SK-MEL-5 (cell line): Measurements from ENCODE around the gene UBA1. TPM values are rescaled to one million over a fixed set of nuclear protein-coding genes. Genes with fewer than 3 reads are reported as not detected.
A peak's percentile ranks its signal among the peaks of the same experiment; 100 is the strongest.

Experiments
- DNase-seq: peaks from one replicate; pipeline ENCODE4 v3.0.0-alpha.2; 2016; ENCODE audit warnings: low read depth, low spot score
- in situ Hi-C: cut with HindIII; loops from 2 replicates; pipeline ENCODE4 v1.10.0; 2016; ENCODE audit warnings: low sequenced_read_pairs, high pct_unique_total_duplicates, low pct_unique_long_range_greater_than_20kb
- total RNA-seq: library from RNA; depleted of rRNA; stranded (reverse); fragments of >200 nt; shearing (Covaris generic); gene quantifications from 2 replicates; pipeline ENCODE4 v1.2.3, GENCODE V29; 2014

Gene UBA1
- total RNA-seq, 1 experiment from 2014 or later, result 169 TPM

DNA sequence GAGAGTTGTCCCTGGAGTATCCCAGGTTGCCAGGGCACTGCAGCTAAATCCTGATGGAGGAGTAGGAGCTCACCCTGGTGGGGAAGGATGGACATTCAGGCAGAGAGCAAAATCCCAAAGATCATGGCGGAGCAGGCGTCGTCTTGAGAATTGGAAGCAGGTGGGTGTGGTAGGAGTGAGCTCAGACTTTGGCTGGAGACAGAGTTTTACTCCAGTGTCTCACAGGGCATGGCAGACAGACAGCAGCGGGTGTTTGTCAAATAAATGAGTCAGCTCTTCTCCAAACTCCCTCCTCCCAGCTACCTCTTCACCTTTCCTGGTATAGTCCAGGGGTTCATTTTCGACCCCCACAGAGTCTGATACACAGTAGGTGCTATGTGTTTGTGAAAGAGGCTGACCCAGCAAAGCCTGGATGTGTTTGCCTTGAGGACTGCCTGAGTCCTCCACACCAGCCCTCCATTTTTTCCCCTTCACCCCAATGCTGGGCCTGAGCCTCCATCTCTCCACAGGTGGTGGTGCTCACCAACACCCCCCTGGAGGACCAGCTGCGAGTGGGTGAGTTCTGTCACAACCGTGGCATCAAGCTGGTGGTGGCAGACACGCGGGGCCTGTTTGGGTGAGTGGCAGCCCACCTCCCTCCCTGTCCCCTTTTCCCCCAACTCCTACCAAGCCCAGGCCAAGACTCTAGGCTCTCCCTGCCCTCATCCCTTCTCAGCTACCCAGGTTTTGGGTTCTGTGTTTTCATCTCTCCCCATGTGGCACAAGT, 6.9 kb downstream of the UBA1 start:
- in situ Hi-C loops, result no loop called here
- no peak for DNase-seq

DNA sequence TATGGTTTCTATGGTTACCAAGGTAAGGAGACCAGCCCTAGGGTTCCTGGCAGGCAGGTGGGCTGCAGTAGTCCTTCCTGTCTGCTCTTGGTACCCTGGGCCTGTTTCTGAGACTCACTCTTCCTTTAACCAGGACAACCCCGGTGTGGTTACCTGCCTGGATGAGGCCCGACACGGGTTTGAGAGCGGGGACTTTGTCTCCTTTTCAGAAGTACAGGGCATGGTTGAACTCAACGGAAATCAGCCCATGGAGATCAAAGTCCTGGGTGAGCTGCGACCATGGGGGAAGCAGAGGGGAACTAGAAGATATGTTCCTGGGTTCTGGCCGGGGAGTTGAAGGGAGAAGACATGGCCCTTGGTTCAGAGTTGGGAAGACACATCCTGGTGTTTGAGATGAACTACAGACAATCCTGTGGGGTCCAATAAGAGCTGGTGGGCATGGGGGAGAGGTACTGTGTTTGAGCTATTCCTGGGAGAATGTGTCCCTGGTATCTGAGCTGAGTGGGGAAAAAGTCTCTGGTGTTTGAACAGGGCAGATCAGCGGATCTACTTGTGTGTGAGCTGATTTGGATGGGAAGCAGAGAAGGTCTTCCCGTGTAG, 7.8 kb downstream of the UBA1 start:
- in situ Hi-C loops, result no loop called here
- no peak for DNase-seq

DNA sequence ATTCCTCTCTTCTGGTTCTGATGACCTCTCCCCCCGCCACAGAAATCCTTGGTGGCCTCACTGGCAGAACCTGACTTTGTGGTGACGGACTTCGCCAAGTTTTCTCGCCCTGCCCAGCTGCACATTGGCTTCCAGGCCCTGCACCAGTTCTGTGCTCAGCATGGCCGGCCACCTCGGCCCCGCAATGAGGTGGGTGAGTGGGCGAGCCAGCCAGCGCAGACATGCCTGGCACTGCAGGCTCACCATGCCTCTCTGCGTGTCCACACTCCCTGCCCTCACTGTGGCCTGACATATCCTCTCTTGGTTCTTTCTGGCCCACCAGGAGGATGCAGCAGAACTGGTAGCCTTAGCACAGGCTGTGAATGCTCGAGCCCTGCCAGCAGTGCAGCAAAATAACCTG, 8.7 kb downstream of the UBA1 start:
- DNase-seq, result no peak
- in situ Hi-C loops, result no loop called here

DNA sequence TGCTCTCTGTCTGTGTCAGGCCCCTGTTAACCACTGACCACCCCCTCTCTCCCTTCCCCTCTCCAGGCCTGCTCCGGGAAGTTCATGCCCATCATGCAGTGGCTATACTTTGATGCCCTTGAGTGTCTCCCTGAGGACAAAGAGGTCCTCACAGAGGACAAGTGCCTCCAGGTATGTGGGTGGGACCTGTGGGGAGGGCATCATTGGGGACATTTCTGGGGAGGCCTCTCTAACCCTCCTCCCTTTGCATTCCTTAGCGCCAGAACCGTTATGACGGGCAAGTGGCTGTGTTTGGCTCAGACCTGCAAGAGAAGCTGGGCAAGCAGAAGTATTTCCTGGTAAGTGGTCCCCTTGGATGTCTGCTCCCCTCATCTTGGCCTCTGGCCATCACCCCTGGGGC, 9.2 kb downstream of the UBA1 start:
- in situ Hi-C loops, result no loop called here
- DNase-seq, result no peak

DNA sequence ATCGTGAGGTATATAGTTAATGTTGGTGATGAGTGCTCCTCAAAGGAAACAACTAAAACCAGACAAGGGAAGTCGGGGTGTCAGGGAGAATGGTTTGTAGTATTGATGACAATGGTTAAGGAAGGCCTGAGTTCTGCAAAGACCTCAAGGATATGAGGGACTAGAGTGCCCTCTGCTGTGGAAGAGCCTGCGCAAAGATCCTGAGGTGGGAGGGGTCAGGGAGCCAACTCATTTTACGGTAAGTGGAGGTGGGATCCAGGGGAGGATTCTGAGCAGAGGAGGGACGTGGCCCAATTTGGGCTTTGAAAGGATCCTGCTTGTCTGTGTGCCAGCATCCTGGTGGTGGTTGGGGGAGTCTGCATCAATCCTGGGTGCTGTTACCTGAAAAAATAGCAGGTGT, 11.3 kb downstream of the UBA1 start:
- in situ Hi-C loops, result no loop called here
- no peak for DNase-seq

DNA sequence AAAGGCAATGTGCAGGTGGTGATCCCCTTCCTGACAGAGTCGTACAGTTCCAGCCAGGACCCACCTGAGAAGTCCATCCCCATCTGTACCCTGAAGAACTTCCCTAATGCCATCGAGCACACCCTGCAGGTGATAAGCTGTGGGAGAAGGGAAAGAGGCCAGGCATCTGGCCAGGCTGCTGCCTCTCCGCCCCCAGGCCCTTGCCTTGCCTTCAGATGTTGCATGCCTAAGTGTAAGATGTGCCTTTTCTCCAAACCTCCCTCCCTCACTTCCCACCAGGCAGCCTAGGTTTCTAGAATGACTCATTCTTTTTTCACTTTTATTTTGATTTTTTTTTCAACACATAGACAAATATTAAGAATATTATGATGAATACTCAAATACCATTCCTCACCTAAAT, 12.7 kb downstream of the UBA1 start:
- in situ Hi-C loops, result no loop called here
- DNase-seq, result no peak

DNA sequence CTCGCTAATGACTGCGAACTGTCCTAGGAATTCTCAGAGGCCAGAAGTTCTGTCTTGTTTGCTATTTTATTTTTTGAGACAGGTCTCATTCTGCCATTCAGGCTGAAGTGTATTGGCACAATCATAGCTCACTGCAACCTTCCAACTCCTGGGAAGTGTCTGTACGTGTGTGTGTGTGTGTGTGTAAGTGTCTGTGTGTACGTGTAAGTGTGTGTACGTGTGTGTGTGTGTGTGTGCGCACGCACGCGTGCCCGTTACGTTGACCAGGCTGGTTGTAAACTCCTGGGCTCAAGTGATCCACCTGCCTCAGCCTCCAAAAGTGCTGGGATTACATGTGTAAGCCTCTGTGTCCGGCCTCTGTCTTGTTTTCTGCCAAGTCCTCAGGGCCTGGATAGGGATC, 14.5 kb downstream of the UBA1 start:
- in situ Hi-C loops, result no loop called here
- DNase-seq, result no peak

DNA sequence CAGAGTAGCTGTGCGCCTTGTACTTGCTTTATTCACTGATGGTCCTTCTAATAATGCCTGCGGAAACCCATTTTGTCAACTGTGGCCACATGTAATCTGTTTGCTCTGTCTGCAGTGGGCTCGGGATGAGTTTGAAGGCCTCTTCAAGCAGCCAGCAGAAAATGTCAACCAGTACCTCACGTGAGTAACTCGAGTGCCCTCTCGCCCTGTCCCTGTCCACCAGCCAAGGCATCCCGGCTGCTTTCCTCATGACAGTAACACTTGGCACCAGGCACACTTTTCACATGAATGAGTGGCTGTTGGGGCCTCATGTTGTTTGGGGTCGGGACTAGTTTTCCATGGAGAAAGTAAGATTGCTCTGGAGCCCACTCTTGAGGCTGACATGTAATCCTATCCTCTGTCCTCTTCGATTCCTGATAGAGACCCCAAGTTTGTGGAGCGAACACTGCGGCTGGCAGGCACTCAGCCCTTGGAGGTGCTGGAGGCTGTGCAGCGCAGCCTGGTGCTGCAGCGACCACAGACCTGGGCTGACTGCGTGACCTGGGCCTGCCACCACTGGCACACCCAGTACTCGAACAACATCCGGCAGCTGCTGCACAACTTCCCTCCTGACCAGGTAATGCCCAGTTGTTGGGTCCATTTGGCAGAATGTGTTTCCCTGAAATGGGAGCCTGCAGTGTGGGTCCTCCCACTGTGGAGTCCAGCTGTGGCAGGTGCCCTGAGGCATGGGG, 16.0 kb downstream of the UBA1 start:
- DNase-seq, result no peak
- in situ Hi-C loops, result no loop called here

DNA sequence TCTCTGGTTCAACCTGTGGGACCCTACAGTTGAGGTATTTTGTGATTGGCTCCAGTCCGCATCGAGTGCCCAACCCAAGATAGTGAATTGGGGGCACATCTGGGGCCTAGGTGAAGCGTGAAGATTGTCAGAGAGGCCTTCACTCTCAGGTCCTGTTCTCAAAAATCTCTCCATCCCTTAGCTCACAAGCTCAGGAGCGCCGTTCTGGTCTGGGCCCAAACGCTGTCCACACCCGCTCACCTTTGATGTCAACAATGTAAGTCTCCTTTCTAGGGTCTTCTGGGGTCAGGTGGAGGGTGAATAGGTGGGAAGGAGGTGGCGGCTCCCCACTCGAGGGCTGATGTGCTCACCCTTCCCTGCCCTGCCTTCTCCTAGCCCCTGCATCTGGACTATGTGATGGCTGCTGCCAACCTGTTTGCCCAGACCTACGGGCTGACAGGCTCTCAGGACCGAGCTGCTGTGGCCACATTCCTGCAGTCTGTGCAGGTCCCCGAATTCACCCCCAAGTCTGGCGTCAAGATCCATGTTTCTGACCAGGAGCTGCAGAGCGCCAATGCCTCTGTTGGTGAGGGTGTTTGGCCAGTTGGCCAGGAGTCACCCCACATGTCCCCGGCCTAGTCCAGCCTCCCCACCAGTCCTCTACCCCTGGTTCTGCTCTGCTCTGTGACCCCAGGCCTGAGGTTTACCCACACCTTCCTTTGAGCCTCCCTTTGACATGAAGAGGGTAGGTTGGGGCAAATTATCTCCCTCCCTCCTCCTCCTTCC, 17.2 kb downstream of the UBA1 start:
- in situ Hi-C loops, result no loop called here

DNA sequence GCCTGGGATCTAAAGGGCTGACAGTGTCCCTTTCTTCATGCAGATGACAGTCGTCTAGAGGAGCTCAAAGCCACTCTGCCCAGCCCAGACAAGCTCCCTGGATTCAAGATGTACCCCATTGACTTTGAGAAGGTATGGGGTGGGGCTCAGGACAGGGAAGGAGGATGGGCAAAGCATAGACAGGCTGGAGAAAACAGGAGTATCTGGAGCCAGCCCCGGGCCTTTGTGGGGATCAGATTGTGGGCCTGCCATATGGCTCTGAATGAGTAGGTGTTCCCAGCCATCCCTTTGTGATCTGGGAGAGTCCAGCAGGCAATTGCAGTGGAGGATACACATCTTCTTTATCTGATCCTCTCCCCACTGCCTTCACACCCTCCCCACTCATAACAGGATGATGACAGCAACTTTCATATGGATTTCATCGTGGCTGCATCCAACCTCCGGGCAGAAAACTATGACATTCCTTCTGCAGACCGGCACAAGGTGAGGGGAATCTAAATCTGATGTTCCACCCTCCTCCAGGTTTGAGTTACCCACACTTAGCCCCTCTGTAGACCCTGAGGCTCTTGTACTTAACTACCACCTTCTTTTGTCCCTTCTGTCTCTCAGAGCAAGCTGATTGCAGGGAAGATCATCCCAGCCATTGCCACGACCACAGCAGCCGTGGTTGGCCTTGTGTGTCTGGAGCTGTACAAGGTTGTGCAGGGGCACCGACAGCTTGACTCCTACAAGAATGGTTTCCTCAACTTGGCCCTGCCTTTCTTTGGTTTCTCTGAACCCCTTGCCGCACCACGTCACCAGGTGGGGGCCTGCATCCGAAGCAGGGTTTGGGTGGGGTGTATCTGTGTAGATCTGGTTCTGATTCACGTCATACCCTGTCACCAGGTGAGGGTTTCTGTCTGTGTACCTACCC, 19.0 kb downstream of the UBA1 start:
- in situ Hi-C loops, result no loop called here
- DNase-seq, result no peak

More for the DNA sequence above, 17.2 kb downstream of the UBA1 start:
- no peak for DNase-seq

DNA sequence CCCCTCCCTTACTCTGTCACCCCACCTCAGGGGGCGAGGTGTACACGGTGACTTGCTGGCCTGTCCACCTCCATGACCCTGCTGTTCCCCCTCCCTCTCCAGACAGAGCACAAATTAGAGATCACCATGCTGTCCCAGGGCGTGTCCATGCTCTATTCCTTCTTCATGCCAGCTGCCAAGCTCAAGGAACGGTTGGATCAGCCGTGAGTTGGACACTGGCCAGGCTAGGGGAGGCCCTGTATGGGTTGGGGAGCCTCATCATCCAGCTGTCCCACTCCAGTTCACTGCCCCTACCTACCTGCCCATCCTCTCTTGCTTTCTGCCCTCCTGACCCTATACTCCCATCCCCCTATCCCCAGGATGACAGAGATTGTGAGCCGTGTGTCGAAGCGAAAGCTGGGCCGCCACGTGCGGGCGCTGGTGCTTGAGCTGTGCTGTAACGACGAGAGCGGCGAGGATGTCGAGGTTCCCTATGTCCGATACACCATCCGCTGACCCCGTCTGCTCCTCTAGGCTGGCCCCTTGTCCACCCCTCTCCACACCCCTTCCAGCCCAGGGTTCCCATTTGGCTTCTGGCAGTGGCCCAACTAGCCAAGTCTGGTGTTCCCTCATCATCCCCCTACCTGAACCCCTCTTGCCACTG, 20.9 kb downstream of the UBA1 start:
- no peak for DNase-seq
- in situ Hi-C loops, result no loop called here

DNA sequence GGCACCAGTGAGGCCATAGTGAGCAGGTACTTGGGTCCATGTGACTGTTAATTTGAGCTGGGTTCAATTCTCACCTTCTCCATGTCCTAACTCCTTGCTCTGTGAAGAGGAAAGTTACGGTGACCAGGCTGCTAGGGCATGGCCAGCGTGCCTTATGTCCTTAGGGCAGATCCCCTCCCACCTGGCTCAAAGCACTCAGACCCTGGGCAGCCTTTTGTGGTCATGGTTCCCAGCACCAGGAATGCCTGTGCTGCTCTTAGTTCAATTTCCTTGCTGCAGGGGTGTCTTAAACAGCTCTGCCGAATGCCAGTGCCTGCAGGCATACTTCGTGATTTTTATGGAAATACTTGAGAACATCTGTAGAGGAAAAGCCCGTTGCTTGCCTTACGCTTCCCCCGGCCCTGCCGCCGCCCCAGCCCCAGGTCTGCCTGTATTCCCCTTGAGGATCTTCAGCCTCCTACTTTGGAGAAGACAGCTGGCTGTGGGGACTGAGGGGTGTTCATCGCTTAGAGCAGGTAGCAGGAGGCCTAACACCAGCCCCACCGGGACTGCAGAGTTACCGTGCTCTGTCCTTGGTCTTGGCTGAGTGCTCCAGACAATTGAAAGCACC, 21.8 kb downstream of the UBA1 start:
- in situ Hi-C loops, result no loop called here

DNA sequence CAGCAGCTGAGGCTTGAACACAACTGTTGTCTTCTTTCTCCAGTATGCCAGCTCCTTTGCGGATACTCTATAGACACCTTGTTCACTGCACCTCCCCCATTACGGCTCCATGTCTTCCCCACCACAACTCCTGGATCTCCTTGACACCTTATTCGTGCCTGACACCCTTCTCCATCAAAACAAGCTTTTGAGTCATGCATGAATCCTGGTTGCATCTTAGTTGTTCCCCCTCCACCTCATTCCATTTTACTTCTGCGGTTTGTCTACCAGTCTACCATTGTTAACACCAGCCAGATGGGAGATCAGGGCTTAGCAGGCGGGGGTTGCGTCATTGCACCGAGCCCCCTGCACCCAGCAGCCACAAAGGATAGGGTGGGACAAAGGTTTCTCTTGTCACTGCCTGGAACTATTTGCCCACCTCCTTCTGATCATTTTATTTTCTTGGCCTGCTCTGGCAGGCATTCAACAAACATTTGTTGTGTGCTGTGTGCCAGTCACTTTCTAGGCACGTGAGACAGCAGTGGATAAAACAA, 22.8 kb downstream of the UBA1 start:
- in situ Hi-C loops, result no loop called here

More for the DNA sequence above, 21.8 kb downstream of the UBA1 start:
- DNase-seq, result no peak

DNA sequence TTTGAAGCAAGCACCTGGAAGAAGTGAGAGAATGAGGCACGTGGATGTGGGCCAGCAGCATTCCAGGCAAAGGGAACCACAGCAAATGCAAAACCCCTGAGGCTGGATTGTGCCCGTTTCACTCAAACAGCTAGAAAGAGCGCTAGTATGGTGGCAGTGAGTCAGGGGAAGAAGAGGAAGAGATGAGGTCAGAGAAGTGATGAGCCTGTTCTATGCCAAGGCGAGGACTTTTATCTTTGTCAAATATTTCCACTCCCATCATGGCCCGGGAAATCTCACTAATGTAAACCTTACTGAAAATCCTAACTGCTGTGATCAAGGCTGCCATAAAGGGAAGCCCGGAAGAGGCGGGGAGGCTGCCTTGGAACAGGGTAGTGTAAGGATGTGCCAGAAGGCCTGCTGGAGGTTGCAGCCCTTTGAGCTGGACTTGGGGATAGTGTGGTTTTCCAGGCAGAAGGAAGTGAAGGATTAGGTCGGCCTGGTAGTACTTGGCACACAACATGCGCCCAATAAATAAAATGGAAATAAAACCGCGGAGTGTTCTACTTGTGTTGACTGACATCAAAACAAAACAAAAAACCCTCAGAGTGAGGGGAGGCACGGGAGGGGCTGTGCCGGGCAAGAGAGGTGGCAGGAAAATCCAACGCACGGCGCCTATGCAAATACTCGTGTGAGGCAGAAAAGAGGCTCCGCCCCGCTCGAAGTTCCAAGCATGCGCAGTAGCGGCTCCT, 23.7 kb downstream of the UBA1 start:
- peak; percentile 43 for DNase-seq
- in situ Hi-C loops, result no loop called here

More for the DNA sequence above, 22.8 kb downstream of the UBA1 start:
- no peak for DNase-seq

DNA sequence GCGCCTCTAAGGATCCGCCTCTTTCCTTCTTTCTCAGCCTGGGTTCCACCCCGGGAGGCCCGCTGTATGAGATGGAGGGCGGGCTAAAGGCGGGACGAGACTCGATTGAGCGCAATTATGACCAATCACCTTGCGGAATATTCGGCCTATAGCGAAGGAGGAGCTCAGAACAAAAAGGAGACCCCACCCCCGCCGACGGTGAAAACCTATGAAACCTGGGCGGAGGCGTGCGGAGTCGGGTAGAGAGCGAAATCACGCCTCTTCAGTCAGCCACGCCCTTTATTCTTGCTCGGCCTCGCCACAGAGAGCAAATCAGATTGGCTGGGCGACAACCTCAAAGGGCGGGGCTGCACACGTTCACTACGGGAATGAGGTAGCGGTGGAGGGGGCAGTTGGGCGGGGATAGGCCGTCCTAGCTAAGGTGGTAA, 24.2 kb downstream of the UBA1 start:
- DNase-seq, result peak; percentile 97
- in situ Hi-C loops, result no loop called here
